Type B pancreatic cell (in vitro differentiated cells): ENCODE results near the gene B4GALT6. TPM values are rescaled to one million over a fixed set of nuclear protein-coding genes. Genes with fewer than 3 reads are reported as not detected.

Experiments used
- DNase-seq: peaks from one replicate; pipeline ENCODE4 v3.0.0; 2021; ENCODE audit warnings: mixed read lengths; ENCODE audit not compliant: unreplicated experiment; ENCODE audit errors: extremely low spot score
- H3K27ac Mint-ChIP-seq: 2 replicates; pipeline ENCODE4 v1.8.0; 2021; ENCODE audit warnings: mild to moderate bottlenecking, mixed read lengths
- H3K27me3 Mint-ChIP-seq: 2 replicates; pipeline ENCODE4 v1.8.0; 2021; ENCODE audit warnings: mixed read lengths
- H3K36me3 Mint-ChIP-seq: 2 replicates; pipeline ENCODE4 v1.8.0; 2021; ENCODE audit warnings: mixed read lengths
- H3K4me1 Mint-ChIP-seq: one replicate; pipeline ENCODE4 v1.8.0; 2021; ENCODE audit warnings: mixed read lengths; ENCODE audit not compliant: unreplicated experiment
- H3K4me3 Mint-ChIP-seq: 2 replicates; pipeline ENCODE4 v1.8.0; 2021; ENCODE audit warnings: mild to moderate bottlenecking, mixed read lengths
- H3K9me3 Mint-ChIP-seq: 2 replicates; pipeline ENCODE4 v1.8.0; 2021; ENCODE audit warnings: mixed read lengths
- total RNA-seq: library from RNA; stranded (reverse); gene quantifications from 2 replicates; pipeline ENCODE4 v1.2.1, GENCODE V29; 2021; ENCODE audit warnings: low replicate concordance
- TF ChIP-seq, protein P1 (sequence below): fragments of 200-600 bp; sonication (generic); conservative IDR thresholded peaks from 2 replicates; pipeline ENCODE4 v1.5.0; 2021; ENCODE audit warnings: antibody characterized with exemption, mild to moderate bottlenecking

The B4GALT6 gene
- total RNA-seq, 1 donor from 2014 or later = 35.9 TPM

GRCh38 chr18:31652357-31652756, 32.0 kb downstream of the B4GALT6 start:
- H3K9me3 Mint-ChIP-seq = peaks cover 5% of the 10 kb centered on the region
- H3K36me3 Mint-ChIP-seq = peaks cover 23% of the 10 kb centered on the region
- no peak for DNase-seq
- peaks cover 19% of the 10 kb centered on the region for H3K4me1 Mint-ChIP-seq
- H3K27ac Mint-ChIP-seq = peak overlapping the region; percentile 68
- TF ChIP-seq, protein P1, sequence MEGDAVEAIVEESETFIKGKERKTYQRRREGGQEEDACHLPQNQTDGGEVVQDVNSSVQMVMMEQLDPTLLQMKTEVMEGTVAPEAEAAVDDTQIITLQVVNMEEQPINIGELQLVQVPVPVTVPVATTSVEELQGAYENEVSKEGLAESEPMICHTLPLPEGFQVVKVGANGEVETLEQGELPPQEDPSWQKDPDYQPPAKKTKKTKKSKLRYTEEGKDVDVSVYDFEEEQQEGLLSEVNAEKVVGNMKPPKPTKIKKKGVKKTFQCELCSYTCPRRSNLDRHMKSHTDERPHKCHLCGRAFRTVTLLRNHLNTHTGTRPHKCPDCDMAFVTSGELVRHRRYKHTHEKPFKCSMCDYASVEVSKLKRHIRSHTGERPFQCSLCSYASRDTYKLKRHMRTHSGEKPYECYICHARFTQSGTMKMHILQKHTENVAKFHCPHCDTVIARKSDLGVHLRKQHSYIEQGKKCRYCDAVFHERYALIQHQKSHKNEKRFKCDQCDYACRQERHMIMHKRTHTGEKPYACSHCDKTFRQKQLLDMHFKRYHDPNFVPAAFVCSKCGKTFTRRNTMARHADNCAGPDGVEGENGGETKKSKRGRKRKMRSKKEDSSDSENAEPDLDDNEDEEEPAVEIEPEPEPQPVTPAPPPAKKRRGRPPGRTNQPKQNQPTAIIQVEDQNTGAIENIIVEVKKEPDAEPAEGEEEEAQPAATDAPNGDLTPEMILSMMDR = no peak
- H3K4me3 Mint-ChIP-seq = no peak overlapping the region
- no peaks in the 10 kb centered on the region for H3K27me3 Mint-ChIP-seq

DNA sequence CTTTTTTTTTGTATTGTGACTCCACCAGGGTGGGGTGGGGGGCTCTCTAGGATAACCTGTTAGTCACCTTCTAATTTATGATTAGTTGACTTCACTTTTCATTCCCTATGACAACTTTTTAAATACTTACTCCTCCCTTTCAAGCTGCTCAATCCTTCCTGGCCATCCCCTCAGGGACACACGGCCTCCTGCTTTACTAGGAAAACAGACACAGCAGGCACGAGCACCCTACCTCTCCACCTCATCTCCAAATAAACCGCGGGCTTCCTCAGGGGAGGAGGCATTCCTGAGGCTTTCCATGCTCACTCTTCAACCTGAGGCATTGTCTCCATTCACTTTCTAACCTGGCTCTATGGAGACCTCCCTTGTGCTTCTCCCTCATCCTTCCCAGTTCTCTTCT, 33.0 kb downstream of the B4GALT6 start:
- TF ChIP-seq, protein P1 = no peak
- DNase-seq = no peak
- Mint-ChIP-seq H3K27me3 (no peaks in the 10 kb centered on the region), H3K36me3 (peaks cover 23% of the 10 kb centered on the region), H3K9me3 (peaks cover 5% of the 10 kb centered on the region), H3K27ac (peak overlapping the region; percentile 94), H3K4me1 (peaks cover 26% of the 10 kb centered on the region), H3K4me3 (peak overlapping the region; percentile 70)

DNA sequence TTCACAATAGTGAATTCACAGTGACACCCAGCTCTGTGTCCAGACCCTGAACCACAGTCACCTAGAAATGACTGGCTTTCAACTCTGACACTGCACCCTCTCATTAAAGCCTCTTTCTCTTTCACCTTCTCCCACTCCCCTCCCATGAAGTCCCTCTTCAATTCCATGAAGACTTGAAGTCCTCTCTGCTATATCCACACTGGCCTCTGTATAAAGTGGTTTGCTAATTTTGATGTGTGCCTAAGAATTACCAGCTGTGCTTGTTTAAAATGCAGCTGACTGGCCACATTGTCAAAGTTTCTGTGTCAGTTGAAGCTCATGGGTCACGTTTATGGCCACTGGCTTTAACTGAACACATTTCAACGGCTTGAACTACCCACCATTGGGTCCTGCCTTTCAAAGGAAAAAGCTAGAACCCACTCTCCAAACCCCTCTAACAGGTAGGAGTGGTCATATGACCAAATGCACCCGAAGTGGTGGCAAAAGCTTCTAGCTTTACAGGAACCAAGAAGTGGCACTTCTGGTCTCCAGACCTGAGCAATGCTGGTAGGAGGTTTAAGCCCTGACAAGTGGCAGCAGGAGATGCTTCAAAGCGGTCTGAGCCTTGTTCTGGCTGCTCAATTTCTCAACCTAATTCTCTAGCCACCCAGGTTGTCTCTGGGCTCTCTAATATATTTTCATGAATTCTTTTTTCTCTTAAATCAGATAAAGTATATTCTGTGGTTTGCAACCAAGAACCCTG, 34.2 kb downstream of the B4GALT6 start:
- Mint-ChIP-seq H3K27ac (peak overlapping the region; percentile 94), H3K9me3 (peaks cover 5% of the 10 kb centered on the region), H3K36me3 (peaks cover 18% of the 10 kb centered on the region), H3K27me3 (no peaks in the 10 kb centered on the region), H3K4me3 (no peak overlapping the region), H3K4me1 (peaks cover 30% of the 10 kb centered on the region)
- TF ChIP-seq, protein P1 = no peak
- no peak for DNase-seq

- TF ChIP-seq, protein P1 = no peak
- peaks cover 18% of the 10 kb centered on the region for H3K36me3 Mint-ChIP-seq
- no peaks in the 10 kb centered on the region for H3K27me3 Mint-ChIP-seq
- H3K27ac Mint-ChIP-seq = peak overlapping the region; percentile 94
- peaks cover 30% of the 10 kb centered on the region for H3K4me1 Mint-ChIP-seq
- peak overlapping the region; percentile 15 for H3K4me3 Mint-ChIP-seq
- no peak for DNase-seq
- H3K9me3 Mint-ChIP-seq = peaks cover 5% of the 10 kb centered on the region
Measured at GRCh38 chr18:31649449-31649848, 34.9 kb downstream of the B4GALT6 start.

- peaks cover 5% of the 10 kb centered on the region for H3K9me3 Mint-ChIP-seq
- DNase-seq = no peak
- H3K27me3 Mint-ChIP-seq = no peaks in the 10 kb centered on the region
- peaks cover 18% of the 10 kb centered on the region for H3K36me3 Mint-ChIP-seq
- H3K27ac Mint-ChIP-seq = peak overlapping the region; percentile 94
- TF ChIP-seq, protein P1 = no peak
- peak overlapping the region; percentile 15 for H3K4me3 Mint-ChIP-seq
- H3K4me1 Mint-ChIP-seq = peaks cover 30% of the 10 kb centered on the region
Measured at GRCh38 chr18:31648966-31649429, 35.4 kb downstream of the B4GALT6 start.
